ENCODE results near the gene TCL1A.

The TCL1A gene

DNA sequence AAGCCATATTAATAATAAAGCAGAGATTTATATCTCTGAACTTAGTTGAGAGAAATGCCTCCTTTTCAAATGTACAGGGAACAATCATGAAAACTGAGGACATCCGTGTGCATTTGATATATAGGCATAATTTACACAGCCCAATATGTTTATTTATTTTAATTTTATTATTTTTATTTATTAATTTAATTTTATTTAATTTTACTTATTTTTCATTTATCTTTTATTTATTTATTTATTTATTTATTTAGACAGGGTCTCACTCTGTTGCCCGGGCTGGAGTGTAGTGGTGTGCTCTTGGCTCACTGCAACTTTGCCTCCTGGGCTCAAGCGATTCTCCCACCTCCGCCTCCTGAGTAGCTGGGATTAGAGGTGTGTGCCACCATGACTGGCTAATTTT lies 8.4 kb downstream of the TCL1A start:
- no peak for DNase-seq (ENCODE audit: low spot score)

- DNase-seq (ENCODE audit: low spot score), result no peak
Observed at GRCh38 chr14:95703805-95704204, 10.1 kb downstream of the TCL1A start.

DNA sequence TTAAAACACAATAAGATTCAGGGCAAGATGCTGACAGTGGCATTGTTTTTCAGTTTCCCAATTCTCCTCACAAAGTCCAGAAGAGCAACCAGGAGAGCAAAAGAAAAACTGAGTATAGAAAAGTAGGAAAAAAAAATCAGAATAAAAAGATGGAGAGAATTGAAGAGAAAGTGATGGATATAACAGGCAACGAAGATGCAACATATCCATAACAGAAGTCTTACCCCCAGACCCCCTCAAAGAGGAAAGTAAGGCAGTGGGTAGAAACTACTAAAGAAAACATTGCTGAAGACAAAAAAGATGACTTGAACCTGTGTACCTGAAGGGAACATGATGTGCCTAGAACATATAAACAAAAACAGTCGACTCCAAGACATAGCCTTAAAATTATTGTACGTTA lies 10.6 kb downstream of the TCL1A start:
- DNase-seq (ENCODE audit: low spot score), result no peak

DNA sequence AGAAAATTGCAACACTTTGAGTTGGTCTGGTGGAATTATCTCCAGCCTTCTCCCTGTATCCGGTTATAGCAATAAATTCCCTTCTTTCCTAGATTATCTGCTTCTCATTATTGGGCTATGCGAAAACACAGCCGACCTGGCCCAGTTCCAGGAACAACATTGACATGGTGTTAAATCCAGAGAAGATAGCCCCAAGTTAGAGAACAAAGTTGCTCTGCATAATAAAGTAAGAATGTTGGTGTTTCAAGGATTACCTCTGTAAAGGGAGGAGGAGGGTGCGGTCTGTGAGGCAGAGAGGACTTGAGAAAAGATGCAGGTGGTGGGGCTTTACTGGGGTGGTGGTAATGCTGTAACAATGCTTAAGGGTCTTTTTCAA lies 12.1 kb downstream of the TCL1A start:
- no peak for DNase-seq (ENCODE audit: low spot score)

GRCh38 chr14:95700221-95700976 lies 13.5 kb downstream of the TCL1A start:
- DNase-seq (ENCODE audit: low spot score), result no peak

DNA sequence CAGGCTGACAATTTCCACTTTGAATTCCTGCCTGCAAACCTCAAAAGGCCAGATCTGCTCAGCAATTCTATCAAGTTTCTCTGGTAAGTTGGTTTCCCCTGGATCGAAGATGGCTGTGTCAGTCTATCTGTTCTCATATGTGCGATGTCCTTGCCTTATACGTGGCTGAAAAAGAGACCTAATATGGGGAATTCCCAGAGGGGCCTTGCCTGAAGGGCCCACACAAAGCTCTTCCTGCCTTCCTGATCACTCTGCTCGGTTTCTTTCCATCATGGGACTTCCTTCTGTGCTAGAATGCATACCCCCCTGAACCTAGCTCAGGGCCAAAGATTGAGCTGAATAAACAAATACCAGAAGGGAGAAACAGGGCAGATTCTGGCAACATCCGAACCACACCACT lies 14.5 kb downstream of the TCL1A start:
- DNase-seq (ENCODE audit: low spot score), result no peak

GRCh38 chr14:95698287-95698686 lies 15.6 kb downstream of the TCL1A start:
- DNase-seq (ENCODE audit: low spot score), result no peak

DNA sequence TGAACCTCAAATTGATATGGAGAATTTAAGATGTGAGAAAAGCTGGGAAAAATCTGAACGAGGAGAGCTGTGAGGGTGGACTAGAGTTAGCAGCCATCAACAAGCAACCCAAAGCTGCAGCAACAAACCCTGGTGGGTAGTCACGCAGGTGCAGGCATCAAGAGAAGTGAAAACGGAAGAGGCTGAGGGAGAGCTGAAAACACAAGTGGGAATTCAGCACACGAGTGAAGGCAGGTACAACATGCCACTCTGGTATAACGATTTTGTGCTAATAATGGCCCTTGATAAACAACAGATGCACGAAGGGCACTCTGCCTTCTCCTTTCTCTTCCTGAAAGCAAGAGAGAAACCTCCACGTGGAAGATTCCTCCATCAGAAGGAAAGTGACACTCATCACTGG lies 16.2 kb downstream of the TCL1A start:
- no peak for DNase-seq (ENCODE audit: low spot score)

DNA sequence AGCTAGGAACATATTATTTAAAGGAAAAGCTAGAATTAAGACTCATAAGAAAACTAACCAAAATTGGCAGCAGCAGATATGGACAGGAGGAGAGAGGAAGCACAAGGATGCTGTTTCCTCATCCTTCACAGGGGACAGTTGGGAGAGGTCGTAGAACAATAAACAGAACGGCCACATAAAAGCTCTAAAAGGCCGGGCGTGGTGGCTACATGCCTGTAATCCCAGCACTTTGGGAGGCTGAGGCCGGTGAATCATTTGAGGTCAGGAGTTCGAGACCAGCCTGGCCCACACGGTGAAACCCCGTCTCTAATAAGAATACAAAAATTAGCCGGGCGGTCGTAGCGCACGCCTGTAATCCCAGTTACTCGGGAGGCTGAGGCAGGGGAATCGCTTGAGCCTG lies 17.2 kb downstream of the TCL1A start:
- DNase-seq (ENCODE audit: low spot score), result no peak

DNA sequence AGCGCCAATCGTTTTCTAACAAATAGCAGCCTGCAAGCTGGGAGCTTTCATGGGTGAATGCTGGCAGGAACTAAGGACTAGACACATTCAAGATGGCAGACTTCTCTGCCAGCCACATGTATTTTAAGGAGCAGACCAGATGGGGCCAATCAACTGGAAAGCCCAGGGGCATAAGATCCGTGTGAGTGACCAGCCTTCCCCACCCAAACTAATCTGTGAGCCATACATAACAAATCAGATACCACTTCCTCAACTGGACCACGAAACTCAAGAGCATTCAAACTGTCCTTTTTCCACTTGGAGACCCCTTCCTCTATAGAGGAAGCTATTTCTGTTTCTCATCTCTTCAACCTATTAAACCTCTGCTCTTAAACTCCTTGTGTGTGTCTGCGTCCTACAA lies 18.0 kb downstream of the TCL1A start:
- no peak for DNase-seq (ENCODE audit: low spot score)

DNA sequence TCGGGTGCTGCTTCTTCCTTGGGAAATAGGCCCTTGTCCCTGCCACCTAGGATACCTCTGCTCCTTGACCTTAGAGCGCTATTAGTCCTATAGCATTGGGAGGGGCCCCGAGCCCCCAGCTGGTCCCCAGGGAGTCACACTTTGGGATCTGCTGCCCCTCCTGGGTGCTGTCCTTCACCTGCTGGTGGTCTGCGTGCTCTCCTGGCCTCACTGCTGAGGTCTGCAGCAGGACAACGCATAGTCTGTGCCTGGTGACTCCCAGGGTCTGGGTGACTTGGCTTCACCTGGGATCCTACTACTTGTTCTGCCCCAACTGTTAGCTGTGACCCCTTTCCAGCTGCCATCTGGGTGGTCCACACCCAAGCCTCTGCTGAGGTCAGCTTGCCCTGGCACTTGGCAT lies 18.9 kb downstream of the TCL1A start:
- no peak for DNase-seq (ENCODE audit: low spot score)

- no peak for DNase-seq (ENCODE audit: low spot score)
Observed at GRCh38 chr14:95692109-95692508, 21.8 kb downstream of the TCL1A start.

DNA sequence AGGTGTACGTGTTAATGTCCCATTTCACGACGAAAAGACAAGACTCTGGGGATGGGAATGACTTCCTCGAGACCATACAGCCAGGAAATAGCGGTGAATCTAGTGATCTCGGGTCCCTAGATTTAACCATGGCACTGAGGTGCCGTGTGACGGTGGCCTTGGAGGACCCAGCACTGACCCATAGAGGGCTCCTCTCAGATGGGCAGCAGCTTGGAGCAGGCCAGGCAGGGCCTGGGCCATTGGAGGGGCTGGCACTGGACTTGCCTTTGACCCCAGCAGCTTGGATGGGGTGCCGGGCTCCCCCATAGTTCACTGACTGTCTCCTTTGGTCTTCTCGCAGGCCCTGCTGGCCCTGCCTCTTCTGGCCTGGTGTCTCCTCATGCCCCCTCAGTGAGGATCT lies 22.3 kb downstream of the TCL1A start:
- DNase-seq (ENCODE audit: low spot score), result no peak

DNA sequence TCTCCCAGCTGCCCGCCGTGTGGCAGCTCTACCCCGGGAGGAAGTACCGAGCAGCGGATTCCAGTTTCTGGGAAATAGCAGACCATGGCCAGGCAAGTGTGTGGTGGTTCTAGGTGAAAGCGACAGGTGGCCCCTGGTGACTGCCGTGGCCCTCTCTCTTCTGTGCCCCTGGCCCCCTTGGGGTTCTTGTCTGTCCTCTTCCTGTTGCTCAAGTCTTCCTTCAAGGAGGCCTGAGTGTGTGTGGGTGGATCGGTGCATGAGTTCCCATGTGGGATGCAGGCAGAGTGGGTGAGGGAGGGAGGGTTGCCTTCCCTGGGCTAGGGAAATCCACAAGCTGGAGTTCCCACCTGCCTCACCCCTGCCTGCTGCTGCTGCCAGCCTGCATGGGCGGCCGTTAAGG lies 23.1 kb downstream of the TCL1A start:
- DNase-seq (ENCODE audit: low spot score), result no peak

GRCh38 chr14:95689441-95689840 lies 24.5 kb downstream of the TCL1A start:
- DNase-seq (ENCODE audit: low spot score), result no peak

- no peak for DNase-seq (ENCODE audit: low spot score)
Observed at GRCh38 chr14:95686935-95687334, 27.0 kb downstream of the TCL1A start.

DNA sequence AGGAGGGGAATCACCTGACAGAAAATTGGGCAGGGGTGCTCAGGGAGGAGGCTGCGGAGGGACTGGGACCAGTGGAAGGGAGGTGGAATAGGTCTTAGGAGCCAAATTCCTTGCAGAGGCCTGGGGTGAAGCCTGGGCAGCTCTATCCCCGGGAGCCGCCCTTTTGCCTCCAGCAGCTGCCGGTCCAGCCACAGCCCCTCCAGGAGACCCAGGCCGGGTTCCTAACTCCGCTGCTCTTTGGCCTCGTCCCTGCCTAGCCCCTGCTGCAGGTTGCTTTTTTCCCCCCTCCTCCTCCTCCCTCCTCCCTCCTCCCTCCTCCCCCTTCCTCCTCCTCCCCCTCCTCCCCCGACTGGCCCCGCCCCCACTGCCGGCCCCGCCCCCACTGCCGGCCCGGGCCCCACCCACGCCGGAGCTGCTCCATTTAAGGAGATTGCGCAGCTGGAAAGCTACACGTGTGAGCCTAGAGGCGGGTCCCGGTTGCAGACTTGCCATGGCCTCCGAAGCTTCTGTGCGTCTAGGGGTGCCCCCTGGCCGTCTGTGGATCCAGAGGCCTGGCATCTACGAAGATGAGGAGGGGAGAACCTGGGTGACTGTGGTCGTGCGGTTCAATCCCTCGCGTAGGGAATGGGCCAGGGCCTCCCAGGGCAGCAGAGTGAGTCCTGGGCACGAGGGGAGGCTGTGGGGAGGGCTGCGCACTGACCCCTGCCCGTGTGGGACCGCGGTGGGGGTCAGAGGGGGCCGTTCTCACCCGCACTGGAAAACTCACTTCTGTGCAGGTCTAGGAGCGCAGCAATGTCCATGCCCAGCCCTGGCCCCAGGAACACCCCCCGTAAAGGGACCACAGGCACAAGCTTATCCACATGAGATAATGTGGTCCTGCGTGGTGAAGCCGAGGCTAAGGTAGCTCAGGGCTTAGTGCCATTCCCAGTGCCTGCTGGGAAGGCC lies 27.7 kb downstream of the TCL1A start, which contains the start of gene TCL1B:
Gene TCL1B, plus strand, starts transcription at position 449 of the 945 bp plus-strand sequence. Its CDS starts 42 bp downstream, at position 491.
- DNase-seq (ENCODE audit: low spot score), result no peak

DNA sequence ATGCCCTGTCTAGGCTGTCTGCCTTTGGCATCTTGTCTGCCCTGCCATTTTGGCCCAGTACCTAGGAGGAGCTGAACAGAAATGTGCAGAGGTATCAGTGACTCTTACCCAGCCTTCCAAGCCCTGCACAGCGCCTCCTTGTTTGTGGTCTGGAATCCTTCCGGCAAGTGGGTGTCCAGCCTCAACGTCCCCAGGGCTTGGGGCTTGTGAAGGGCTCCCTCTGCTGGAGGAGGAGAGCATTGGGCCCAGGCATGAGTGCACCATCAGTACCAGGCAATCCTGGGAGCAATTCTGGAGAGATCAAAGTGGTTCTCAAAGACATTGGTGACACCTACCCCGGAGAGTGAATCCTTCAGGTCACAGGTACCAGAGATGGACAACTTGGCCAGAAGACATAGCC lies 30.1 kb downstream of the TCL1A start:
- DNase-seq (ENCODE audit: low spot score), result peak; percentile 20

DNA sequence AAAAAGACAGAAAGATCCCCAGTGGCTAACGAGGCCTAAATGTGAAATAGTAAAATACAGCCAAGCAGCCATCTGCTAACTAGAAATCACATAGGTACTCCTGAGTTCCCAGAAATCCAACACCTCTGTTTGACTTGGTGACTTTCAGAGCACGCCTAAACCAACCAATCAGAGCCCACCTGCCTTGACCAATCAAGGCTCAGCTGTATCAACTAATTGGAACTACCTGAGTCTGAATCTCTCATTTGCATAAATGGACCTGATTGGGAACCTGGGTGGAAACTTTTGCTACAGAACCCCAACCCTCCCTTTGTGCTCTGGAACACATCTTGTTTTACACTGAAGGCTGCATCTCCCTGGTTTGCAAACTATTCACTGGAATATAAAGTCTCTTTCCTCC lies 32.8 kb downstream of the TCL1A start:
- DNase-seq (ENCODE audit: low spot score), result no peak

DNA sequence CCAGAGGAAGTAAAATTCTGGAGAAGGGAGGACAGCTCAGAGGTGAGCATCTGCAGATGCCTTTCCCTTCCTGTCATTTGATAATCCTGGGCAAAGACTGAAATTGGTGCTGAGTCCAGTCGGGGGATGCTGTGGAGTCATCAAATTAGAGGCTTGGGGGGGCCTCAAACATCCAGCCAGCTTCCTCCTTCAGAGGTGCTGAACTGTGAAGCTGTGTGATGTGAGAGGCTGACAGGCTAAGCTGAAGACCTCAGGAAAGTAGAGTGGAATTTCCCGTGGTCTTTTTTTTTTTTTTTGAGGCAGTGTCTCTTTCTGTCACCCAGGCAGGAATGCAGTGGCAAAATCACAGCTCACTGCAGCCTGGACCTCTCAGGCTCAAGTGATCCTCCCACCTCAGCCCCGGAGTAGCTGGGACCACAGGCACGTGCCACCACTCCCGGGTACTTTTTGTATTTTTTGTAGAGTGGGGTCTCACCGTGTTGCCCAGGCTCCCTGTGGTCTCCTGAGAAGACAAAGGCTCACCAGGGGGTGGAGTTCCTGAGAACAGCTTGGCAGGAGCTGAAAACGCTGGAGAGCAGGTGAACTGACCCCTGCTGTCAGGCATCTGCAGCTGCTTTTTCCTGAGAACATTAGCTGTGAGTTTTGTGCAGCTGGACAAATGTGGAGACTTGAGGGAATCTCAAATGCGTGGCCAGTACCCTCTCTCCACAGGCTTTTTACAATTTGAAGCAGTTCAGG lies 33.8 kb downstream of the TCL1A start:
- DNase-seq (ENCODE audit: low spot score), result peak; percentile 11

DNA sequence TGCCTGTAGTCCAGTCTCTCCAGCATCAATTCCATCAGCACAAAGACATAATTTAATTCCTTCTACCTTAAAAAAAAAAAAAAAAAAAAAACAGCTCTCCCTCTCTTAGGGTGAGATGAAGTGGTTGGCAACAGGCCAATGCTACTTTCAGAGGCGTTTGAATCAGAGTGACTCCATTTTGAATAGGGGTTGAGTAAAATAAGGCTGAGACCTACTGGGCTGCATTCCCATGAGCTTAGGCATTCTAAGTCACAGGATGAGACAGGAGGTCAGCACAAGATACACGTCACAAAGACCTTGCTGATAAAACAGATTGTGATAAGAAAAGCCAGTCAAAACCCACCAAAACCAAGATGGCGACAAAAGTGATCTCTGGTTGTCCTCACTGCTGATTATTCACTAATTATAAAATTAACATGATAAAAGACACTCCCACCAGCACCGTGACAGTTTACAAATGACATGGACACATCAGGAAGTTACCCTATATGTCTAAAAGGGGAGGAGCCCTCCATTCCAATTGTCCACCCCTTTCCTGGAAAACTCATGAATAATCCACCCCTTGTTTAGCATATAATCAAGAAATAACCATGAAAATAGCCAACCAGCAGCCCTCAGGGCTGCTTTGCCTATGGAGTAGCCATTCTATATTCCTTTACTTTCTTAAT lies 34.6 kb downstream of the TCL1A start:
- DNase-seq (ENCODE audit: low spot score), result no peak
